CD14-positive monocyte (primary cell): Measurements from ENCODE around the gene ECM1. TPM values are rescaled to one million over a fixed set of nuclear protein-coding genes. Genes with fewer than 3 reads are reported as not detected.
A peak's percentile ranks its signal among the peaks of the same experiment; 100 is the strongest.

Experiments
- DNase-seq, 3 donors: peaks; one replicate each; pipeline ENCODE4 v3.0.0-alpha.2; 2011 to 2022
- H2AFZ ChIP-seq: 2 replicates; pipeline ENCODE4 v1.6.0; 2012; ENCODE audit warnings: mild to moderate bottlenecking, low read depth, low read length, inconsistent platforms; ENCODE audit not compliant: insufficient read depth, poor library complexity, severe bottlenecking
- H3K27ac ChIP-seq, 2 donors: 1 replicate in 1 of 2; 2 replicates in 1 of 2; pipeline ENCODE4 v1.5.1; 2012 to 2013; ENCODE audit warnings: low read length in 2 of 2, control low read depth in 1 of 2, inconsistent platforms in 1 of 2, low read depth in 1 of 2, mild to moderate bottlenecking in 1 of 2
- H3K27me3 ChIP-seq, 2 donors: one replicate each; pipeline versions ENCODE4 v1.6.0 to v1.6.1; 2011 to 2013; ENCODE audit warnings: low read length in 2 of 2; ENCODE audit not compliant: control insufficient read depth in 2 of 2, insufficient read depth in 2 of 2
- H3K36me3 ChIP-seq, 2 donors: replicated peaks in 1 of 2; 1 replicate in 1 of 2; 2 replicates in 1 of 2; pipeline versions ENCODE4 v1.5.1 to v1.6.1; 2012 to 2013; ENCODE audit warnings: low read length in 2 of 2, control low read depth in 1 of 2, inconsistent platforms in 1 of 2, mild to moderate bottlenecking in 1 of 2; ENCODE audit not compliant: insufficient read depth in 2 of 2, control insufficient read depth in 1 of 2
- H3K4me1 ChIP-seq, 2 donors: 1 replicate in 1 of 2; 2 replicates in 1 of 2; pipeline versions ENCODE4 v1.5.1 to v1.6.1; 2012 to 2013; ENCODE audit warnings: low read length in 2 of 2, control low read depth in 1 of 2, inconsistent platforms in 1 of 2, mild to moderate bottlenecking in 1 of 2, moderate library complexity in 1 of 2; ENCODE audit not compliant: insufficient read depth in 2 of 2, control insufficient read depth in 1 of 2
- H3K4me2 ChIP-seq: replicated peaks from 2 replicates; pipeline ENCODE3; 2012; ENCODE audit warnings: low read length, moderate library complexity, mild to moderate bottlenecking; ENCODE audit not compliant: poor library complexity, severe bottlenecking; ENCODE audit errors: extremely low read depth
- H3K4me3 ChIP-seq, 3 experiments: fragments of 200-600 bp in 1 of 3; sonication (generic) in 1 of 3; replicated peaks in 1 of 3; 1 replicate in 2 of 3; 2 replicates in 1 of 3; pipeline ENCODE4 v1.5.1; 2011 to 2013; ENCODE audit warnings: low read length in 3 of 3, mild to moderate bottlenecking in 3 of 3, control low read depth in 2 of 3, low read depth in 2 of 3, inconsistent platforms in 1 of 3, moderate library complexity in 1 of 3
- H3K79me2 ChIP-seq: 2 replicates; pipeline ENCODE4 v1.6.0; 2012; ENCODE audit warnings: mild to moderate bottlenecking, control low read depth, inconsistent platforms, low read length, moderate library complexity; ENCODE audit not compliant: insufficient read depth
- H3K9ac ChIP-seq: 2 replicates; pipeline ENCODE4 v1.6.0; 2017; ENCODE audit warnings: low read length, mild to moderate bottlenecking; ENCODE audit not compliant: insufficient read depth, poor library complexity, severe bottlenecking
- H3K9me3 ChIP-seq, 2 donors: replicated peaks in 1 of 2; 1 replicate in 1 of 2; 2 replicates in 1 of 2; pipeline versions ENCODE4 v1.5.1 to v1.6.1; 2012 to 2013; ENCODE audit warnings: low read length in 2 of 2, control low read depth in 1 of 2; ENCODE audit not compliant: control insufficient read depth in 1 of 2, insufficient read depth in 1 of 2
- H4K20me1 ChIP-seq: 2 replicates; pipeline ENCODE4 v1.6.0; 2012; ENCODE audit warnings: mild to moderate bottlenecking, low read length, control low read depth, moderate library complexity; ENCODE audit not compliant: insufficient read depth
- H3K27ac Mint-ChIP-seq, 7 donors: one replicate each; pipeline ENCODE4 v1.8.0; 2020; ENCODE audit warnings: mild to moderate bottlenecking in 7 of 7, mixed read lengths in 7 of 7, moderate library complexity in 6 of 7, inconsistent platforms in 2 of 7
- H3K27me3 Mint-ChIP-seq, 3 donors: one replicate each; pipeline ENCODE4 v1.8.0; 2021 to 2022; ENCODE audit warnings: low read depth in 3 of 3, mild to moderate bottlenecking in 3 of 3, mixed read lengths in 3 of 3, moderate library complexity in 3 of 3, inconsistent platforms in 1 of 3
- H3K36me3 Mint-ChIP-seq, 2 donors: one replicate each; pipeline ENCODE4 v1.8.0; 2020; ENCODE audit warnings: mixed read lengths in 2 of 2, inconsistent platforms in 1 of 2, mild to moderate bottlenecking in 1 of 2
- H3K4me1 Mint-ChIP-seq: one replicate; pipeline ENCODE4 v1.8.0; 2020; ENCODE audit warnings: mild to moderate bottlenecking, mixed read lengths
- H3K4me3 Mint-ChIP-seq, 2 donors: one replicate each; pipeline ENCODE4 v1.8.0; 2020; ENCODE audit warnings: mild to moderate bottlenecking in 2 of 2, mixed read lengths in 2 of 2, moderate library complexity in 1 of 2
- H3K9me3 Mint-ChIP-seq, 7 donors: one replicate each; pipeline ENCODE4 v1.8.0; 2020 to 2022; ENCODE audit warnings: mixed read lengths in 7 of 7, mild to moderate bottlenecking in 6 of 7, moderate library complexity in 6 of 7, inconsistent platforms in 2 of 7
- WGBS: methylation state at CpG from one replicate; pipeline ENCODE4 v1.1.5; 2013; ENCODE audit warnings: missing lambda C conversion rate; ENCODE audit not compliant: insufficient coverage; 5-methylcytosine and 5-hydroxymethylcytosine counted together
- intact Hi-C, 2 donors: fragments of 100-400 bp; cut with micrococcal nuclease; formaldehyde crosslinking; loops; one replicate each; pipeline versions ENCODE4 v1.15.0 to v1.15.1; 2023
- polyA plus RNA-seq, 3 donors: library from polyadenylated mRNA; depleted of rRNA in 1 of 3; unstranded in 2 of 3; stranded (reverse) in 1 of 3; fragments of 300-500 nt in 2 of 3; fragments of >200 nt in 1 of 3; fragmentation: Illumina TruSeq in 2 of 3; gene quantifications; 1 replicate in 2 of 3; 2 replicates in 1 of 3; pipeline ENCODE4 v1.2.3, GENCODE V29; 2012 to 2021
- TF ChIP-seq, protein P1 (sequence below): fragments of 200-600 bp; IDR thresholded peaks from one replicate; pipeline ENCODE4 v1.8.0; 2022; ENCODE audit warnings: antibody characterized with exemption, mild to moderate bottlenecking

The ECM1 gene
- polyA plus RNA-seq, 3 donors = 1.0 TPM; not detected in 2

DNA sequence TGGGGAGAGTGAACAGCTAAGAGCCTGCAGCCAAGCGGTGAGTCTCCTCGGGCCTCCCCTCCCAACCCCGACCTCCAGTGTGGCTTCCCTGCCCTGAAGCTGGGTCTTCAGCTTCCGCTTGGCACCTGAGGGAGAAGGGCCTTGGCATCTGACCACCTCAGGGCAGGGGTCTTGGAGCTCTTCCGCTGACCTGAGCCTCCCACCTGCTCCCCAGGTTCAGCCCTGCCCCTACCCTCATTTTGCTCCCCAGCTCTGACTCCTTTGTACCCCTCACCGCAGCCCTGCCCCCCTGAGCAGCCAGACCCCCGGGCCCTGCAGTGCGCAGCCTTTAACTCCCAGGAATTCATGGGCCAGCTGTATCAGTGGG lies 46.2 kb downstream of the ECM1 start:
- Mint-ChIP-seq H3K4me3 (no peak overlapping the region), H3K27me3 (peaks cover 0 to 6% (median 2%) of the 10 kb centered on the region in 3 donors), H3K4me1 (peaks cover 58% of the 10 kb centered on the region), H3K27ac (peak overlapping the region in 2 of 7 donors; percentile 15 to 94), H3K36me3 (peaks cover 42 to 52% of the 10 kb centered on the region in 2 donors), H3K9me3 (peaks cover 0 to 2% (median 0%) of the 10 kb centered on the region in 7 donors)
- peaks cover 39% of the 10 kb centered on the region for H4K20me1 ChIP-seq
- TF ChIP-seq, protein P1, sequence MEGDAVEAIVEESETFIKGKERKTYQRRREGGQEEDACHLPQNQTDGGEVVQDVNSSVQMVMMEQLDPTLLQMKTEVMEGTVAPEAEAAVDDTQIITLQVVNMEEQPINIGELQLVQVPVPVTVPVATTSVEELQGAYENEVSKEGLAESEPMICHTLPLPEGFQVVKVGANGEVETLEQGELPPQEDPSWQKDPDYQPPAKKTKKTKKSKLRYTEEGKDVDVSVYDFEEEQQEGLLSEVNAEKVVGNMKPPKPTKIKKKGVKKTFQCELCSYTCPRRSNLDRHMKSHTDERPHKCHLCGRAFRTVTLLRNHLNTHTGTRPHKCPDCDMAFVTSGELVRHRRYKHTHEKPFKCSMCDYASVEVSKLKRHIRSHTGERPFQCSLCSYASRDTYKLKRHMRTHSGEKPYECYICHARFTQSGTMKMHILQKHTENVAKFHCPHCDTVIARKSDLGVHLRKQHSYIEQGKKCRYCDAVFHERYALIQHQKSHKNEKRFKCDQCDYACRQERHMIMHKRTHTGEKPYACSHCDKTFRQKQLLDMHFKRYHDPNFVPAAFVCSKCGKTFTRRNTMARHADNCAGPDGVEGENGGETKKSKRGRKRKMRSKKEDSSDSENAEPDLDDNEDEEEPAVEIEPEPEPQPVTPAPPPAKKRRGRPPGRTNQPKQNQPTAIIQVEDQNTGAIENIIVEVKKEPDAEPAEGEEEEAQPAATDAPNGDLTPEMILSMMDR = no peak
- H2AFZ ChIP-seq = no peak overlapping the region
- H3K79me2 ChIP-seq = peaks cover 64% of the 10 kb centered on the region
- peak overlapping the region; percentile 58 for H3K9ac ChIP-seq
- intact Hi-C loops = loop anchor here in 1 of 2 donors (10.0 kb wide), 2 partner anchors 69 to 289 kb away; partner anchors contain the start of genes APH1A and TARS2
- H3K4me1 ChIP-seq = peaks cover 60 to 62% of the 10 kb centered on the region in 2 donors
- no peak for DNase-seq
- WGBS = 98% methylated on average over 4 of the region's 8 CpGs
- no peak overlapping the region for H3K4me3 ChIP-seq
- peak overlapping the region in 1 of 2 donors; percentile 82 for H3K27ac ChIP-seq
- H3K4me2 ChIP-seq = peak overlapping the region; percentile 94
- H3K9me3 ChIP-seq = no peaks in the 10 kb centered on the region
- H3K36me3 ChIP-seq = peaks cover 41 to 53% of the 10 kb centered on the region in 2 donors
- no peaks in the 10 kb centered on the region for H3K27me3 ChIP-seq

GRCh38 chr1:150555198-150555970 lies 47.5 kb downstream of the ECM1 start:
- H3K36me3 ChIP-seq = peaks cover 44 to 64% of the 10 kb centered on the region in 2 donors
- H3K4me2 ChIP-seq = no peak overlapping the region
- TF ChIP-seq, protein P1 = no peak
- peaks cover 0 to 5% (median 2%) of the 10 kb centered on the region in 3 donors for H3K27me3 Mint-ChIP-seq
- no peak overlapping the region for H3K27ac ChIP-seq
- no peak overlapping the region for H2AFZ ChIP-seq
- no peaks in the 10 kb centered on the region for H3K9me3 ChIP-seq
- no peak overlapping the region for H3K4me3 ChIP-seq
- peaks cover 61% of the 10 kb centered on the region for H3K4me1 Mint-ChIP-seq
- H3K27ac Mint-ChIP-seq = peak overlapping the region in 2 of 7 donors; percentile 35 to 46
- H3K4me1 ChIP-seq = peaks cover 62 to 65% of the 10 kb centered on the region in 2 donors
- no peak overlapping the region for H3K4me3 Mint-ChIP-seq
- H3K9me3 Mint-ChIP-seq = peaks cover 0 to 2% (median 0%) of the 10 kb centered on the region in 7 donors
- H3K9ac ChIP-seq = no peak overlapping the region
- H3K36me3 Mint-ChIP-seq = peaks cover 51 to 65% of the 10 kb centered on the region in 2 donors
- intact Hi-C loops = loop anchor here in 1 of 2 donors (10.0 kb wide), 2 partner anchors 71 to 291 kb away; partner anchors contain the start of genes APH1A and TARS2
- H3K27me3 ChIP-seq = no peaks in the 10 kb centered on the region
- WGBS = 82% methylated on average over 10 of the region's 19 CpGs
- H3K79me2 ChIP-seq = peaks cover 68% of the 10 kb centered on the region
- peaks cover 52% of the 10 kb centered on the region for H4K20me1 ChIP-seq
- DNase-seq = peak in 2 of 3 donors; percentile 18 to 37
